ENCODE data around the gene MACO1.

MACO1 gene

GRCh38 chr1:25533775-25534409, 103.2 kb downstream of the MACO1 start:
- TF ChIP-seq, protein P1, sequence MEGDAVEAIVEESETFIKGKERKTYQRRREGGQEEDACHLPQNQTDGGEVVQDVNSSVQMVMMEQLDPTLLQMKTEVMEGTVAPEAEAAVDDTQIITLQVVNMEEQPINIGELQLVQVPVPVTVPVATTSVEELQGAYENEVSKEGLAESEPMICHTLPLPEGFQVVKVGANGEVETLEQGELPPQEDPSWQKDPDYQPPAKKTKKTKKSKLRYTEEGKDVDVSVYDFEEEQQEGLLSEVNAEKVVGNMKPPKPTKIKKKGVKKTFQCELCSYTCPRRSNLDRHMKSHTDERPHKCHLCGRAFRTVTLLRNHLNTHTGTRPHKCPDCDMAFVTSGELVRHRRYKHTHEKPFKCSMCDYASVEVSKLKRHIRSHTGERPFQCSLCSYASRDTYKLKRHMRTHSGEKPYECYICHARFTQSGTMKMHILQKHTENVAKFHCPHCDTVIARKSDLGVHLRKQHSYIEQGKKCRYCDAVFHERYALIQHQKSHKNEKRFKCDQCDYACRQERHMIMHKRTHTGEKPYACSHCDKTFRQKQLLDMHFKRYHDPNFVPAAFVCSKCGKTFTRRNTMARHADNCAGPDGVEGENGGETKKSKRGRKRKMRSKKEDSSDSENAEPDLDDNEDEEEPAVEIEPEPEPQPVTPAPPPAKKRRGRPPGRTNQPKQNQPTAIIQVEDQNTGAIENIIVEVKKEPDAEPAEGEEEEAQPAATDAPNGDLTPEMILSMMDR (conservative IDR thresholded peaks at IDR 0.05; ENCODE audit: low read length) = no peak
- DNase-seq (ENCODE audit: low read depth) = no peak

GRCh38 chr1:25534410-25534788, 103.7 kb downstream of the MACO1 start:
- no peak overlapping the region for H3K4me3 ChIP-seq (ENCODE audit: low read length)
- TF ChIP-seq, protein P1 (conservative IDR thresholded peaks at IDR 0.05; ENCODE audit: low read length) = no peak
- DNase-seq (ENCODE audit: low read depth) = no peak

More at GRCh38 chr1:25533775-25534409, 103.2 kb downstream of the MACO1 start:
- no peak overlapping the region for H3K4me3 ChIP-seq (ENCODE audit: low read length)

DNA sequence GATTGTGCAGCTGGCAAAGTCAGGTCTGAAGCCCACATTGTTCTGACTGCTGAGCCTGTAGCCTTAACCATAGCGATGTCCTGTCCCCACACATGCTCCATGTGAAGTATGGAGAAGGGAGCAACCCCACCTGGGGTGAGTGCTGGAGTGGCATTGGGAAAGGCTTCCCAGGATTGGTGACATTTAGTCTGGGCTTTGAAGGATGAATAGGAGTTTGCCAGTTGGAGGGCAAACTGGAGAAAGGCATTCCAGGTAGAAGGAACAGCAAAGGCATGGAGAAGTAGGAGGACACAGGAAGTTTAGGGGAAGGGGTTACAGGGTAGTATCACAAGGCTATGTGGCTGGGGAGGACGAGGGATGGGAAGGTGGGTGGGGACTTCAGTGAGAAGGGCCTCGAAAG, 105.4 kb downstream of the MACO1 start:
- no peak for DNase-seq (ENCODE audit: low read depth)
- TF ChIP-seq, protein P1 (conservative IDR thresholded peaks at IDR 0.05; ENCODE audit: low read length) = no peak
- no peak overlapping the region for H3K4me3 ChIP-seq (ENCODE audit: low read length)

GRCh38 chr1:25537153-25537831, 106.6 kb downstream of the MACO1 start:
- TF ChIP-seq, protein P1 (conservative IDR thresholded peaks at IDR 0.05; ENCODE audit: low read length) = no peak
- H3K4me3 ChIP-seq (ENCODE audit: low read length) = no peak overlapping the region
- no peak for DNase-seq (ENCODE audit: low read depth)

- TF ChIP-seq, protein P1 (conservative IDR thresholded peaks at IDR 0.05; ENCODE audit: low read length) = no peak
- no peak for DNase-seq (ENCODE audit: low read depth)
- no peak overlapping the region for H3K4me3 ChIP-seq (ENCODE audit: low read length)
Observed at GRCh38 chr1:25538191-25538767, 107.6 kb downstream of the MACO1 start.

- no peak overlapping the region for H3K4me3 ChIP-seq (ENCODE audit: low read length)
- no peak for DNase-seq (ENCODE audit: low read depth)
- TF ChIP-seq, protein P1 (conservative IDR thresholded peaks at IDR 0.05; ENCODE audit: low read length) = no peak
Observed at GRCh38 chr1:25540750-25541342, 110.1 kb downstream of the MACO1 start.
